ENCODE results near the gene SLC38A10. TPM values are rescaled to one million over a fixed set of nuclear protein-coding genes. Genes with fewer than 3 reads are reported as not detected.

Gene SLC38A10
- total and polyA plus RNA-seq, 2 of the 13 experiments (the other 11 are each of a cell fraction or from before 2014, with no cell fraction given) = 23.4 to 55.8 TPM

GRCh38 chr17:81238490-81238814, 56.7 kb downstream of the SLC38A10 start (continued):
- TF ChIP-seq ZNF430 (CRISPR knock-in tag; IDR thresholded peaks at IDR 0.05) (no peak), ERF (CRISPR knock-in tag; IDR thresholded peaks at IDR 0.05) (no peak), KLF13 (CRISPR knock-in tag; IDR thresholded peaks at IDR 0.05) (no peak), SPEN (CRISPR knock-in tag; IDR thresholded peaks at IDR 0.05; ENCODE audit: low read depth) (no peak), HMGXB4 (CRISPR knock-in tag; IDR thresholded peaks at IDR 0.05; ENCODE audit: borderline replicate concordance in 1 of 2, low read depth in 1 of 2) (peak in 1 of 2 experiments; percentile 1; a peak in 1 of 4 replicates), HHEX (CRISPR knock-in tag; IDR thresholded peaks at IDR 0.05) (no peak), ZNF614 (CRISPR knock-in tag; IDR thresholded peaks at IDR 0.05; ENCODE audit: borderline replicate concordance) (no peak), MLLT10 (CRISPR knock-in tag; IDR thresholded peaks at IDR 0.05) (no peak), HES4 (CRISPR knock-in tag; IDR thresholded peaks at IDR 0.05; ENCODE audit: borderline replicate concordance) (no peak), RBM22 (optimal IDR thresholded peaks at IDR 0.05; ENCODE audit: low read length) (no peak), KDM3A (CRISPR knock-in tag; IDR thresholded peaks at IDR 0.05; ENCODE audit: low read depth) (no peak), RFXAP (CRISPR knock-in tag; IDR thresholded peaks at IDR 0.05; ENCODE audit: borderline replicate concordance) (no peak), U2AF2 (IDR thresholded peaks at IDR 0.05; ENCODE audit: low read depth, low read length) (no peak), RNF2 (conservative IDR thresholded peaks at IDR 0.05; ENCODE audit: low read depth) (no peak), CHD4 (IDR thresholded peaks at IDR 0.05; ENCODE audit: borderline replicate concordance, low read length) (no peak), NR0B2 (CRISPR knock-in tag; IDR thresholded peaks at IDR 0.05) (no peak), CBX1 (IDR thresholded peaks at IDR 0.05; ENCODE audit: low read depth) (no peak), SIN3B (IDR thresholded peaks at IDR 0.05; ENCODE audit: low read length) (no peak), ZNF143 (CRISPR knock-in tag; IDR thresholded peaks at IDR 0.05) (no peak)
- TF ChIP-seq, protein P1, sequence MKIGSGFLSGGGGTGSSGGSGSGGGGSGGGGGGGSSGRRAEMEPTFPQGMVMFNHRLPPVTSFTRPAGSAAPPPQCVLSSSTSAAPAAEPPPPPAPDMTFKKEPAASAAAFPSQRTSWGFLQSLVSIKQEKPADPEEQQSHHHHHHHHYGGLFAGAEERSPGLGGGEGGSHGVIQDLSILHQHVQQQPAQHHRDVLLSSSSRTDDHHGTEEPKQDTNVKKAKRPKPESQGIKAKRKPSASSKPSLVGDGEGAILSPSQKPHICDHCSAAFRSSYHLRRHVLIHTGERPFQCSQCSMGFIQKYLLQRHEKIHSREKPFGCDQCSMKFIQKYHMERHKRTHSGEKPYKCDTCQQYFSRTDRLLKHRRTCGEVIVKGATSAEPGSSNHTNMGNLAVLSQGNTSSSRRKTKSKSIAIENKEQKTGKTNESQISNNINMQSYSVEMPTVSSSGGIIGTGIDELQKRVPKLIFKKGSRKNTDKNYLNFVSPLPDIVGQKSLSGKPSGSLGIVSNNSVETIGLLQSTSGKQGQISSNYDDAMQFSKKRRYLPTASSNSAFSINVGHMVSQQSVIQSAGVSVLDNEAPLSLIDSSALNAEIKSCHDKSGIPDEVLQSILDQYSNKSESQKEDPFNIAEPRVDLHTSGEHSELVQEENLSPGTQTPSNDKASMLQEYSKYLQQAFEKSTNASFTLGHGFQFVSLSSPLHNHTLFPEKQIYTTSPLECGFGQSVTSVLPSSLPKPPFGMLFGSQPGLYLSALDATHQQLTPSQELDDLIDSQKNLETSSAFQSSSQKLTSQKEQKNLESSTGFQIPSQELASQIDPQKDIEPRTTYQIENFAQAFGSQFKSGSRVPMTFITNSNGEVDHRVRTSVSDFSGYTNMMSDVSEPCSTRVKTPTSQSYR (CRISPR knock-in tag; IDR thresholded peaks at IDR 0.05; ENCODE audit: borderline replicate concordance) = no peak
- TF ChIP-seq, protein P2, sequence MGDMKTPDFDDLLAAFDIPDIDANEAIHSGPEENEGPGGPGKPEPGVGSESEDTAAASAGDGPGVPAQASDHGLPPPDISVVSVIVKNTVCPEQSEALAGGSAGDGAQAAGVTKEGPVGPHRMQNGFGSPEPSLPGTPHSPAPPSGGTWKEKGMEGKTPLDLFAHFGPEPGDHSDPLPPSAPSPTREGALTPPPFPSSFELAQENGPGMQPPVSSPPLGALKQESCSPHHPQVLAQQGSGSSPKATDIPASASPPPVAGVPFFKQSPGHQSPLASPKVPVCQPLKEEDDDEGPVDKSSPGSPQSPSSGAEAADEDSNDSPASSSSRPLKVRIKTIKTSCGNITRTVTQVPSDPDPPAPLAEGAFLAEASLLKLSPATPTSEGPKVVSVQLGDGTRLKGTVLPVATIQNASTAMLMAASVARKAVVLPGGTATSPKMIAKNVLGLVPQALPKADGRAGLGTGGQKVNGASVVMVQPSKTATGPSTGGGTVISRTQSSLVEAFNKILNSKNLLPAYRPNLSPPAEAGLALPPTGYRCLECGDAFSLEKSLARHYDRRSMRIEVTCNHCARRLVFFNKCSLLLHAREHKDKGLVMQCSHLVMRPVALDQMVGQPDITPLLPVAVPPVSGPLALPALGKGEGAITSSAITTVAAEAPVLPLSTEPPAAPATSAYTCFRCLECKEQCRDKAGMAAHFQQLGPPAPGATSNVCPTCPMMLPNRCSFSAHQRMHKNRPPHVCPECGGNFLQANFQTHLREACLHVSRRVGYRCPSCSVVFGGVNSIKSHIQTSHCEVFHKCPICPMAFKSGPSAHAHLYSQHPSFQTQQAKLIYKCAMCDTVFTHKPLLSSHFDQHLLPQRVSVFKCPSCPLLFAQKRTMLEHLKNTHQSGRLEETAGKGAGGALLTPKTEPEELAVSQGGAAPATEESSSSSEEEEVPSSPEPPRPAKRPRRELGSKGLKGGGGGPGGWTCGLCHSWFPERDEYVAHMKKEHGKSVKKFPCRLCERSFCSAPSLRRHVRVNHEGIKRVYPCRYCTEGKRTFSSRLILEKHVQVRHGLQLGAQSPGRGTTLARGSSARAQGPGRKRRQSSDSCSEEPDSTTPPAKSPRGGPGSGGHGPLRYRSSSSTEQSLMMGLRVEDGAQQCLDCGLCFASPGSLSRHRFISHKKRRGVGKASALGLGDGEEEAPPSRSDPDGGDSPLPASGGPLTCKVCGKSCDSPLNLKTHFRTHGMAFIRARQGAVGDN (CRISPR knock-in tag; IDR thresholded peaks at IDR 0.05) = no peak
- TF ChIP-seq, protein P3, sequence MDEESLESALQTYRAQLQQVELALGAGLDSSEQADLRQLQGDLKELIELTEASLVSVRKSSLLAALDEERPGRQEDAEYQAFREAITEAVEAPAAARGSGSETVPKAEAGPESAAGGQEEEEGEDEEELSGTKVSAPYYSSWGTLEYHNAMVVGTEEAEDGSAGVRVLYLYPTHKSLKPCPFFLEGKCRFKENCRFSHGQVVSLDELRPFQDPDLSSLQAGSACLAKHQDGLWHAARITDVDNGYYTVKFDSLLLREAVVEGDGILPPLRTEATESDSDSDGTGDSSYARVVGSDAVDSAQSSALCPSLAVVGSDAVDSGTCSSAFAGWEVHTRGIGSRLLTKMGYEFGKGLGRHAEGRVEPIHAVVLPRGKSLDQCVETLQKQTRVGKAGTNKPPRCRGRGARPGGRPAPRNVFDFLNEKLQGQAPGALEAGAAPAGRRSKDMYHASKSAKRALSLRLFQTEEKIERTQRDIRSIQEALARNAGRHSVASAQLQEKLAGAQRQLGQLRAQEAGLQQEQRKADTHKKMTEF (CRISPR knock-in tag; IDR thresholded peaks at IDR 0.05) = no peak

All from HepG2 (cell line).